NCI-H1694 (cell line): ENCODE data around the gene TBL1XR1.
"Not testable (repeated sequence)": the region's sequence is repeated elsewhere in the genome, so short reads cannot be mapped to it uniquely, and the experiment has no call there.

ENCODE experiments used
- DNase-seq: peaks from one replicate; lab custom pipeline; 2025; lab: John Stamatoyannopoulos, UW

The TBL1XR1 gene

DNA sequence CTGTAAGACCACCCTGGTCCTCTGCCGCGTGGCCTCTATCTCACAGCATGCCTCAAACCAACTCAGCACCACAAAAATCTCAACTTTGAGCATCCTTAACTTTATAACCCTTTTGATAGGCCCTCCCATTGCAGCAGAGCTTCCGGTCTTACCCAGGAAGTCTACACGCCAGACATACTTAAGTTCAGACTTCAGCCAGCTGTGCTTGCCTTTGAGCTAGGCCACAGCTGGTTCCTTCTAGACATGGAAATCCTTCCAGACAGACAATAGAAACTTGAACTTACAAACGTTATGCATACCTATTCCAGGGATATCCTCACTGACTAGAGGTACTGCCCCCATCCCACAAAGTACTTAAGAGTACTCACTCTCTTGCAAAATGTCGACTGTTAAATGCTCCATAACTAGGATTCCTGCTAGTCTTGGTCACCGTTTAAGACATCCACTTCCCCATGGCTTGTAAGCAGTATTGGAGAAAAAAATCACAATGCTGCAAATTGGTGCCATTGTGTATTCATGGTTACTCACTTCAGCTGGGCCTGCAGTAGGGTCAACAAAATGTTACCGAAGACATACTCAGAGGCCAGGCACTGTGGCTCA is 183.5 kb downstream of the TBL1XR1 start:
- DNase-seq, result no peak

- no peak for DNase-seq
Measured at GRCh38 chr3:177005718-177006405, 191.4 kb downstream of the TBL1XR1 start.

DNA sequence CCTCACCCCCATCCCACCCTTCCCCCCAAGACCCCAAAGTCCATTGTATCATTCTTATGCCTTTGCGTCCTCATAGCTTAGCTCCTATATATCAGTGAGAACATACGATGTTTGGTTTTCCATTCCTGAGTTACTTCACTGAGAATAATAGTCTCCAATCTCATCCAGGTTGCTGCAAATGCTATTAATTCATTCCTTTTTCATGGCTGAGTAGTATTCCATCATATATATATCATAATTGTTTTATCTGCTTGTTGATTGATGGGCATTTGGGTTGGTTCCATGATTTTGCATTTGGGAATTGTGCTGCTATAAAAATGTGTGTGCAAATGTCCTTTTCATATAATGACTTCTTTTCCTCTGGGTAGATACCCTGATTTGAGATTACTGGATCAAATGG is 197.1 kb downstream of the TBL1XR1 start:
- DNase-seq, result not testable (repeated sequence)

DNA sequence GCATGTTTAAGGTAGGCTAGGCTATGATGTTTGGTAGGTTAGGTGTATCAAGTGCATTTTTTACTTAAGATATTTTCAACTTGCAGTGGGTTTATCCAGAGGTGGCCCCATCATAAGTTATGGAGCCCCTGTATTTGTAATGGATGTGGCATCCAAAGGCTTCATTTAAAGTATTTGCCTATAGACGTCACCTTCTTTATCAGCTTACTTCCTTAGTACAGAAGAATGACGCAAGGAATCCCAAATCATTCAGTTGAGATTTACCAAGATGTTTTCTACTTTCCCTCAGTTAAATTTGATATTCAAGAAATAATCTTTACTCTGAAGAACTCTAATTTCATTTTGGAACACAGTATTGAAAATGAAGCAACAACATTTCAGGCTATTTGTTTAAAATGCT is 201.3 kb downstream of the TBL1XR1 start:
- no peak for DNase-seq

DNA sequence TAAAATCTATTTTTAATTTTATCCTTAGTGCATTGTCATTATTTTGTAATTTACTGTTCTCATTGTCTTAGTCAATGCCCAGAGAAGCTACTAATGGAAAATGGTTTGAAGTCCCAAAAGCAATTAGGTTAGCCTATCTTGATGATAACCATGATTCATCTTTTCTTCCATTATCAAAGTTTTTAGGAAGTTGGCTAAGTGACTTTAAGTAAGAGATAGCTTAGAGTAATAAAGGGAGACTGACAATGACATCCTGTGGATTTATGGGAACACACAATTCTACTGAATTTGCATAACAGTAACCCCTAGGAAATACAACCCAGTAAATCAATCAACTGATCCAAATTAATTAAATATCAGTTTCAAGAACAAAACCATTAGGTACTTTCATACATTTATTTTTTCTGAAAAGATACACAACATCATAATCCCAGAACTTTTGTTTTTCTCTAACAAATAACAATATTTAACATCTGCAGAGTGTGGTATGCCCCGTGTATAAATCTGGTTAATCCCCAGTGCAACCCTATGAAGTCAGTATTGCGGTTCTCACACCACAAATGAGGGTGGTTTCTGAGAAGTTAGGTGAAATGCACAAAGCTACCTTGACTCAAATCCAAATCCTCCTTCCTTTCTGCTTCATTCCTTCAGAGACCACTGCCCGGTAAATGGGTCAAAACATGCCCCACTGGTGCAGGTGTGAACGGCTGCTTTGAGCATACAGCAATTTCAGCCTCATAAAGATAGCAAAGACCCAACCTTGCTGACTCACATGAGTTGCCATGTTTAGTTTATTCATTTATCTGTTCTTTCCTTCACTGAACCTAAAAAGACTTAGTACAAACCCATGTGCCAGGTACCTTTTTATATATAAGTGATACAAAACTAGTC is 202.1 kb downstream of the TBL1XR1 start:
- no peak for DNase-seq

DNA sequence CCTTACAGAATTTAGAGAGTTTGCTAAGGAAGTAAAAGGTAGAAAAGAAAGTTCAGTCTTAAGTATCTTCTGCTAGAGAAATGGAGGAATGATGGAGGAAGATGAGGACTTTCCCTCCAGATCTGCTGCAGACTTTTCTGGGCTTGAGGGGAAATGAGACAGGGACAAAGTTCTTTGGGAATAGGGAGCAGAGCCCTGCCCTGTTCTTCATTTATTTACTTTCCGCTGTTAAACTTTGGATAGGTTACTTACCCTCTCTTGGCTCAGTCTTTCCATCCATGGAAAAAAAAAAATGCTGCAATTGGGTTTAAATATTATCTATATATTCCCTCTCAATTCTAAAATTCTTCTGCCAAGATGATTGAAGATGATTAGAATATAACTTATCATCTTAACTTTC is 202.9 kb downstream of the TBL1XR1 start:
- no peak for DNase-seq

- no peak for DNase-seq
Measured at GRCh38 chr3:176992978-176993377, 204.3 kb downstream of the TBL1XR1 start.

DNA sequence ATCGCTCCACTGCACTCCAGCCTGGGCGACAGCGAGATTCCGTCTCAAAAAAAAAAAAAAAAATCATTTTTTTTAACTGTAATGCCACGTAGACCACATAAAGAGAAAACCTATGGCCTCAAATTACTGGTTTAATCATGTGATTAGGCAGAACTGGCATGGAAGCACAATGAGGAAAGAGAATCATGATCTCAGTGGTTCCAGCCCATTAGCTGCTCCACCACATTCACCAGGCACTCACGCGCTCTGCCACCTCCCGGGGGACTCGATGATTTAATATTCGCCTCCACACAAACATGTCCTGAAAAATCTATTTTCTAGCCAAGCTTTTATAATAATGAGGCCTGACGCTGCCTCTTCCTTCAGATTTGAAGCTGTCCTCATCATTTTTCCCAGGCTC is 204.7 kb downstream of the TBL1XR1 start:
- no peak for DNase-seq

DNA sequence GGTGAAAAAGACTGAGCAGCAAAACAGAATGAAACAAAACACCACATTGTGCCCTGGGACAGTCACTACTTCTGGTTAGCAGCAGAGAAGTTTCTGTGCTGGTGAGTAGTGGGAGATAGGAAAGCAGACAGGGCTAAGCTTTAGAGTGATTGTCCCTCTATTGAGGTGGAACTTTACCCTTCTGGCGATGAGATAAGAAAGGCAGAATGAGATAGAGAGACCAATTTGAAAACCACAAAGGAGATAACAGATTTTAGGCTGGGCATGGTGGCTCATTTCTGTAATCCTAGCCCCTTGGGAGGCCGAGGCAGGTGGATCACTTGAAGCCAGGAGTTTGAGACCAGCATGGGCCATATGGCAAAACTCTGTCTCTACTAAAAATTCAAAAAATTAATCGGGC is 208.5 kb downstream of the TBL1XR1 start:
- no peak for DNase-seq

DNA sequence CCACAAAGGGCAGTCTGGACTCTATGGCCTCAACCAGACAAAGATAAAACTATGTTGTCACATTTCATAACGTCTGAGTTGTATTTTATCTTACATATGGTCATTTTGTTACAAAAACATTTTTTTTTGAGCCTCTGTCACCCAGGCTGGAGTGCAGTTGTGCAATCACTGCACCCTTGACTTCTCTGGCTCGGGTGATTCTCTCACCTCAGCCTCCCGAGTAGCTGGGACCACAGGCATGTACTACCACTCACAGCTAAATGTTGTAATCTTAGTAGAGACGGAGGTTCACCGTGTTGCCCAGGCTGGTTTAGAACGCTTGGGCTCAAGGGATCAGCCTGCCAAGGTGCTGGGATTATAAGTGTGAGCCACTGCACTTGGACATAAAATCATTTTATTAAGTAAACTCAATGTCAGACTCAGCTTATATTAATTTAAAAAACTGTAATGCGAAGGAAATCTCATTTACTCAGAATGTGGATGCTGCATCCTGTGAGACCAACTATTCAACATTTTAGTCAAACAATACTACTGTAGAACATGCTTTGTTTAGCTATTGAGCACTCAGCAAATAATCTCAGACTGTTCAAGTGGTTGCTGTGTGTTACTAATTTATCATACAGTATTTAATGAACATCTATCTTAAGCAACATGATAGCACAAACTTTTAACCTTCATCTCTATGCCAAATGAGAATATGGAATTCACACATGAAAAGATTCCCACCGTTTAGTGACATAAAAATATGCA is 209.2 kb downstream of the TBL1XR1 start:
- DNase-seq, result no peak

DNA sequence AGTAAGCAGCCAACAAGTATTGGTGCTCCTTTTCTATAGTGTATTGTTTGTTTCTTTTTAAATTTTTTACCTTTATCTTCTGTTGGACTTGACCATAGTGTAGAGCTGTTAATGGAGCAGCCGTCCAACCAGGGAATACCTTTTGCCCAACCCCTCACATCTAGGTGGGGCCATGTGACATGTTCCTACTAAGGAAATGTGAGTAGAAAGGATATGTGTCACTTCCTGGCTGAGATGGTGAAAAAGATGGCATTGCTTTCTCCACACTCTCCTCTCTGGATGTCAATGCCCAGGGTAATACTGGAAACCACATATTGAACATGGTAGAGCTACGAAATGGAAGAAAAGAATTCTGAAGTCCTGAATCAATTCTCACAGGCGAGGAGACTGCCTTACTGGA is 218.8 kb downstream of the TBL1XR1 start:
- no peak for DNase-seq

DNA sequence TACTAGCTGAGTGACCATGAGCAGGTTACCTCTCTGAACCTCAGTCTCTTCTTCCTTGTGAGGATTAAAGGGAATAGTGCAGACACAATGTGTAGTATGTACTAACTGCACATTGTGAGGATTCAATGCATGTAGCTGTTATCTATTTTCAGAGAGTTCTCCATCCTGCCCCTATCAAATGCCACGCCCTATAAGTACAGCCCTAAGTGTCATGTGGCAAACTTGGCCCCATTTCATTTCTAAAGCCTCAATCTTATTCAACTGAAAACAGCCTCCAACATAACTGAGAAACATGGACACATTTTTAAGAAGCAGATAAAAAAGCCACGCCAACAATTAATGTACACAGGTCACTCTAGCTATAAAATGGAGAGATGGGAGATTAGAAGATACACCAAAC is 220.0 kb downstream of the TBL1XR1 start:
- no peak for DNase-seq

DNA sequence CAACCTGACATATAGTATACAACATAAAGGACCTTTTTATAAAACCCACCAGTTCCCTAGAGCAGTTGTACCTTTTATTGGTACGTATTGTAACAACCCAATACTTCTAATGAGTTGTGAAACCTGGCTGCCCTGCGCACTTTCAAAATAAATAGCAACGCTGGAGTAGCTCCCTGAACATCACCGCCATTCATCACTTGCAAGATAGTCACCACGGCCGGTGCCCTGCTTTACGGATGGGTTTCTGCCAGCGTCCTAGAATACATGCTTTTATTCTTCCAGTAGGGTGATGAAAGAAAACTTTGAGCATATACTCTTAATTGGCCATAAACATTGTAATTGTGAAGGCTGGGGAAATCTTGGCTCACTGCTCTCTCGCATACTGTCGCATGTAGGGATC is 220.7 kb downstream of the TBL1XR1 start:
- DNase-seq, result no peak

DNA sequence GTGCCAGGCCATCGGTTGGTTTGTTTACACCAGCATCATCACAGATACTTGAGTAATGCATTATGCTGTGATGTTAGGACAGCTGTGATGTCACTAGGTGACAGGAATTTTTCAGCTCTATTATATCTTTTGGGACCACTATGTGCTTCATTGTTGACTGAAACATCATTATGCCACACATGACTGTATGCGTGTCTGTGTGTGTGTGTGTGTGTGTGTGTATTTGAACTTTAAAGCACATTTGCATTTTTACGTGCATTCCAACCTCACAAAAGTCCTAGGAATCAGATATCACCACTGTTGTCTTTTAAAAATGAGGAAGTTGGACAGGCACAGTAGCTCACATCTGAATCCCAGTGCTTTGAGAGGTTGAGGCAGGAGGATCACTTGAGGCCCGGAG is 223.0 kb downstream of the TBL1XR1 start:
- DNase-seq, result no peak

DNA sequence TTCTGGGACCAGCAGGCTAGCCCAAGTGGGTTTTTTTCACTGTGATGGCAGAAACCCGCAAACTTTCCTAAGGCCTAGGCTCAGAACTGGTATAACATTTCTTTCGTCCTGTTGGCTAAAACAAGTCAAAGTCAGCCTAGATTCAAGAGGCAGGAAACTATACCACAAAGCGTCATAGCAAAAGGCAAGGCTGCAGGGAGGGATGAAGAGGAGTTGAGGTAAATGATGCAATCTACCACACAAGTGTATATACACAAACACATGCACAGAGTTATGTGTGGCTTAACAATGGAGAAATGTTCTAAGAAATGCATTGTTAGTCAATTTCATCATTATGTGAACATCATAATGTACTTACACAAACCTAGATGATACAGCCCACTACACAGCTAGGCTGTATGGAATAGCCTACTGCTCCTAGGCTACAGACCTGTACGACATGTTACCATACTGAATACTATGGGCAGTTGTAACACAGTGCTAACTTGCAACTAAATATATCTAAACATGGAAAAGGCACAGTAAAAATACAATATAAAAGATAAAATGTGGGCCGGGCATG is 225.6 kb downstream of the TBL1XR1 start:
- no peak for DNase-seq

- no peak for DNase-seq
Measured at GRCh38 chr3:176970770-176971169, 226.5 kb downstream of the TBL1XR1 start.

DNA sequence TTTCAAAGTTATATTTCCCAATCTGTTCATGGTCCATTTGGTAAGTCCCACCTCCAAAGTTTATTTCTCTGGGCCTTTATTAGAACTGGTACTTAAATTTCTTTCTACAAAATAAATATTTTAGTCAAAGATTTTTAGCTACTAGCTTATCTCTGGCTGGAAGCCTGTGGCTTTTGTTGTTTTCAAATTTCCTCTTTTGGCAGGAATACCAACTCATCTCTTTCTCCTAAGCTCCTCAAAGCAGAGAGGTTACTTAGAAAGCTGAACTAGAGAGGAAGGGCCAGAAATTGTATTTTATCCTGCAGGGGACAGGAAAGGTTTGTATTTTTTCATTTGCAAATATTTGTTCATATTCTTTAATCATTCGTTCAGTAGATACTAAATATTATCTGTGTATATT is 227.8 kb downstream of the TBL1XR1 start:
- no peak for DNase-seq
